ENCODE data around the gene NBPF1. TPM values are rescaled to one million over a fixed set of nuclear protein-coding genes. Genes with fewer than 3 reads are reported as not detected.
A peak's percentile ranks its signal among the peaks of the same experiment; 100 is the strongest.
"Not testable (repeated sequence)": the region's sequence is repeated elsewhere in the genome, so short reads cannot be mapped to it uniquely, and the experiment has no call there.

Gene NBPF1
- total RNA-seq, 2 experiments from 2014 or later, result 15.0 to 15.9 TPM

- peak within 1 kb of the TSS; percentile 52 for H3K4me3 ChIP-seq (ENCODE audit: low read length)
- H3K9me3 ChIP-seq (ENCODE audit: control insufficient read depth in 1 of 2, insufficient read depth in 1 of 2, low read length in 2 of 2); H3K9me3 Mint-ChIP-seq; H3K36me3 Mint-ChIP-seq (ENCODE audit: low read depth); H3K36me3 ChIP-seq (ENCODE audit: insufficient read depth, low read length); CTCF ChIA-PET; H3K27me3 ChIP-seq (ENCODE audit: control insufficient read depth in 1 of 2, insufficient read depth in 2 of 2, low read length in 2 of 2); H3K4me3 Mint-ChIP-seq; H3K4me1 Mint-ChIP-seq (ENCODE audit: low read depth); H3K27ac Mint-ChIP-seq; intact Hi-C loops (cut with DNase I, micrococcal nuclease): not testable (repeated sequence)
- H3K27ac ChIP-seq (ENCODE audit: low read depth in 1 of 2, low read length in 2 of 2), result peak within 1 kb of the TSS; percentile 61 to 94
- peak; percentile 64 for ATAC-seq (ENCODE audit: poor library complexity)
- DNase-seq, result peak; percentile 58 to 89 (median 70)
- peaks cover 17% of the 10 kb centered on the region for H3K27me3 Mint-ChIP-seq
- peaks cover 13% of the 10 kb centered on the region for H3K4me1 ChIP-seq (ENCODE audit: insufficient read depth, low read length)
- POLR2A ChIA-PET, result interaction anchor here (0.7 to 1.7 kb wide), 5 partner anchors 15 to 389 kb away, joined by 3 to 13 read pairs (median 3); no protein-coding TSS in a partner anchor
These were observed 99.0 kb downstream of the NBPF1 start, which contains the start of gene RNU1-1 for GRCh38 chr1:16514107-16515055. Gene RNU1-1, minus strand, starts transcription at chr1:16514285.

DNA sequence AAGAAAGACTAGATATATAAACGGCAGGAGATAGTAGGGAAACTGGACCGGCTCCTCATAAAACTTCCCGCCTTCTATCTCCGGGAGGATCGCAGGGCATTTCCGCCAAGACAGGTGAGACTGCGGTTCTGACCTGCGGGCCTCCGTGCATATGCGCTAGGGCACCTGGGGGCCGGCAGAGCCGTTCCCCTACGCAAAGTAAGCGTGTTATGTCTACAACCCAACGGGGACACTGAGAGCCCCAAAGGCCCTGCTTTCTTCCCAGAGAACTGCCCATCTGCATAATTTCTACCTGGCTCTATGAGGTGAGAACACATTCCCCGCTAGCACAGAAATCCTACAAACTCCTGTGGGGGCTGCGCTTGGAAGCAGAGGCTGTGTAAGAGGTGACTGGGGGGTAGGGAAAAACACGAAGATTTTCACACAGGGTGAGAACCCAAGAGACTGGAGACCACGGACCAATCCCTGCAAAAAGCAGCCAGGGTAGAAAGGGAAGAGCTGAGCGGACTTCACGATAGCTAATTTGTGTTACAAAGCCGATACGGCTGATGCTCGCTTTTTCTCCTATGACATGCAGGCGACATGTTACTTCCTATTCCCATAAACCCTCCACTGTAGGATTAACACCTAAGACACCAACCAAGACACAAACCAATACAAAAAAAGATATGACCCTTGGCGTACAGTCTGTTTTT lies 99.8 kb downstream of the NBPF1 start:
- H3K9me3 ChIP-seq (ENCODE audit: control insufficient read depth in 1 of 2, insufficient read depth in 1 of 2, low read length in 2 of 2); H3K27me3 ChIP-seq (ENCODE audit: control insufficient read depth in 1 of 2, insufficient read depth in 2 of 2, low read length in 2 of 2); H3K27ac Mint-ChIP-seq; H3K36me3 Mint-ChIP-seq (ENCODE audit: low read depth); H3K4me3 Mint-ChIP-seq; CTCF ChIA-PET; H3K36me3 ChIP-seq (ENCODE audit: insufficient read depth, low read length); intact Hi-C loops (cut with DNase I, micrococcal nuclease); H3K9me3 Mint-ChIP-seq; H3K4me1 Mint-ChIP-seq (ENCODE audit: low read depth): not testable (repeated sequence)
- DNase-seq (peak in 8 of 14 experiments; percentile 32 to 93 (median 47)), ATAC-seq (ENCODE audit: poor library complexity) (peak; percentile 96)
- peak overlapping the region; percentile 52 for H3K4me3 ChIP-seq (ENCODE audit: low read length)
- POLR2A ChIA-PET, result interaction anchor here (0.7 to 1.7 kb wide), 6 partner anchors 15 to 390 kb away, joined by 3 to 13 read pairs (median 3); partner anchors contain the start of gene NECAP2
- H3K4me1 ChIP-seq (ENCODE audit: insufficient read depth, low read length), result peaks cover 13% of the 10 kb centered on the region
- peaks cover 11% of the 10 kb centered on the region for H3K27me3 Mint-ChIP-seq
- peak overlapping the region; percentile 61 to 94 for H3K27ac ChIP-seq (ENCODE audit: low read depth in 1 of 2, low read length in 2 of 2)

GRCh38 chr1:16512624-16513411 lies 100.5 kb downstream of the NBPF1 start:
- peaks cover 13% of the 10 kb centered on the region for H3K4me1 ChIP-seq (ENCODE audit: insufficient read depth, low read length)
- H3K4me3 Mint-ChIP-seq; H3K27ac ChIP-seq (ENCODE audit: low read depth in 1 of 2, low read length in 2 of 2); H3K9me3 ChIP-seq (ENCODE audit: control insufficient read depth in 1 of 2, insufficient read depth in 1 of 2, low read length in 2 of 2); H3K4me1 Mint-ChIP-seq (ENCODE audit: low read depth); ATAC-seq (ENCODE audit: poor library complexity); H3K27ac Mint-ChIP-seq; H3K36me3 ChIP-seq (ENCODE audit: insufficient read depth, low read length); H3K27me3 Mint-ChIP-seq; H3K27me3 ChIP-seq (ENCODE audit: control insufficient read depth in 1 of 2, insufficient read depth in 2 of 2, low read length in 2 of 2); H3K9me3 Mint-ChIP-seq; CTCF ChIA-PET; POLR2A ChIA-PET; H3K4me3 ChIP-seq (ENCODE audit: low read length); H3K36me3 Mint-ChIP-seq (ENCODE audit: low read depth); intact Hi-C loops (cut with DNase I, micrococcal nuclease): not testable (repeated sequence)
- peak in 3 of 14 experiments; percentile 7 to 13 (median 8) for DNase-seq

Other genes with a start within 250 kb of the NBPF1 start
- 100 to 1,000 TPM; 115 to 120 TPM for gene SZRD1, start 246.3 kb downstream of the NBPF1 start, total RNA-seq
- not detected for gene SPATA21, start 176.1 kb downstream of the NBPF1 start, total RNA-seq
- 10 to 100 TPM; 65.8 to 66.0 TPM for gene NECAP2, start 172.8 kb downstream of the NBPF1 start, total RNA-seq
- 1,000 to 10,000 TPM; 4,982 to 5,937 TPM for gene RNU1-1, start 99.3 kb downstream of the NBPF1 start, total RNA-seq
- 1,000 to 10,000 TPM; 4,982 to 5,937 TPM for gene RNU1-3, start 53.4 kb upstream of the NBPF1 start, total RNA-seq
- 1,000 to 10,000 TPM; 4,982 to 5,937 TPM for gene RNU1-4, start 127.0 kb upstream of the NBPF1 start, total RNA-seq